ENCODE data around the gene TCN2. TPM values are rescaled to one million over a fixed set of nuclear protein-coding genes. Genes with fewer than 3 reads are reported as not detected.
"Not testable (repeated sequence)": the region's sequence is repeated elsewhere in the genome, so short reads cannot be mapped to it uniquely, and the experiment has no call there.

TCN2 gene
- total RNA-seq, 4 donors from 2014 or later: 17.3 to 248 (median 186) TPM

DNA sequence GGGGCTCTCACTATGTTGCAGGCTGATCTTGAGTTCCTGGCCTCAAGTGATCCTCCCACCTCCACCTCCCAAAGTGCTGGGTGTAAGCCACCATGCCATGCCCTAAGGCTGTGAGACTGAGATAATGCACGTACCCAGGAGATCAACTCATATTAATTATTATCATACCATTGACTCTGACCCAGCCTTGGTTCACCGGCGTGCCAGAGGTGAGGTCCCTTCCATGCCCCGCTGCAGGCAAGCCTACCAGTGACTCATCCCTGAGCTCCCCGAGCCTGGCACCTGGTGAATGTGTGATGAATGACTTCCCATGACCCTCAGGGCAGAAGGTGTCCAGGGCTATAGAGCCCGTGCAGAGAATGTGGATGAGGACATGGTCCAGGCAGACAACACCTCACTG lies 44.6 kb upstream of the TCN2 start:
- peak in 1 of 2 donors; percentile 35 for TF ChIP-seq POLR2A (IDR thresholded peaks at IDR 0.05)
- TF ChIP-seq, protein P1, sequence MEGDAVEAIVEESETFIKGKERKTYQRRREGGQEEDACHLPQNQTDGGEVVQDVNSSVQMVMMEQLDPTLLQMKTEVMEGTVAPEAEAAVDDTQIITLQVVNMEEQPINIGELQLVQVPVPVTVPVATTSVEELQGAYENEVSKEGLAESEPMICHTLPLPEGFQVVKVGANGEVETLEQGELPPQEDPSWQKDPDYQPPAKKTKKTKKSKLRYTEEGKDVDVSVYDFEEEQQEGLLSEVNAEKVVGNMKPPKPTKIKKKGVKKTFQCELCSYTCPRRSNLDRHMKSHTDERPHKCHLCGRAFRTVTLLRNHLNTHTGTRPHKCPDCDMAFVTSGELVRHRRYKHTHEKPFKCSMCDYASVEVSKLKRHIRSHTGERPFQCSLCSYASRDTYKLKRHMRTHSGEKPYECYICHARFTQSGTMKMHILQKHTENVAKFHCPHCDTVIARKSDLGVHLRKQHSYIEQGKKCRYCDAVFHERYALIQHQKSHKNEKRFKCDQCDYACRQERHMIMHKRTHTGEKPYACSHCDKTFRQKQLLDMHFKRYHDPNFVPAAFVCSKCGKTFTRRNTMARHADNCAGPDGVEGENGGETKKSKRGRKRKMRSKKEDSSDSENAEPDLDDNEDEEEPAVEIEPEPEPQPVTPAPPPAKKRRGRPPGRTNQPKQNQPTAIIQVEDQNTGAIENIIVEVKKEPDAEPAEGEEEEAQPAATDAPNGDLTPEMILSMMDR (IDR thresholded peaks at IDR 0.05): no peak
- Histone ChIP-seq H3K27me3 (no peaks in the 10 kb centered on the region), H3K9me3 (no peaks in the 10 kb centered on the region), H3K27ac (peak overlapping the region in 2 of 4 donors; percentile 54 to 72), H3K4me3 (no peak overlapping the region), H3K4me1 (peaks cover 0 to 27% (median 3%) of the 10 kb centered on the region in 4 donors), H3K36me3 (peaks cover 0 to 1% (median 0%) of the 10 kb centered on the region in 3 donors)
- peak in 2 of 3 donors; percentile 82 to 89 for DNase-seq

DNA sequence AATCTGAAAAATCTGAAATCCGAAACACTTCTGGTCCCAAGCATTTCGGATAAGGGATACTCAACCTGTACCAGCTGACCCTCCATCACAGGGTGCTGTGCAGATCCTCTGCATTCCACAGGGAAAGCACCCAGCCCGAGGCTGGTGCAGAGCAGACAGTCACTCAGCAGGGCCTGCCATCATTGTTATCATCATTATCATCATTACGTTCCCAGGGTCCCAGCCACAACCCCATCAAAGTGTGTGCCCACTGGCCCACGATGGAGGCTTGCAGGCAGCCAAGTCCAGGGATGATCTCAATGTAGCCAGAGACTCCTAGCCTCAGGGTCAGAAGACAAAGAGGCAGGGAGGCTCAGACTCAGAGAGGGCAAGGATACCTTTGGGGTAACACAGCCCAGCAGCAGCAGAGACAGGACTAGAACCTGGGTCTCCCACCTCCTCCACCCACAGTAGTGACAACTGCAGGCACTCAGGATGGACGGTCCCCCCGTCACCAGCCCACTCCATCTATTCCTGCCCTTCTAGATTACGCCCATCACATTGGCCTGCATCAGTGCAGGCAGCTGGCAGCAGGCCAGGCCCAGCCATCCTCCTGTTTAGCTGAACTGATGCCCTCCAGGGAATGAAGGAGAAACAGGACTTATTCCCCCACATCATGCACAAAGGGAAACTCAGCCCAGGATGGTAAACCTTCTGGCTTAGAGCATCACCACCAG lies 42.8 kb upstream of the TCN2 start:
- no peak for TF ChIP-seq POLR2A (IDR thresholded peaks at IDR 0.05)
- TF ChIP-seq, protein P1 (IDR thresholded peaks at IDR 0.05): no peak
- DNase-seq: no peak
- peaks cover 0 to 36% (median 3%) of the 10 kb centered on the region in 4 donors for H3K4me1 ChIP-seq
- H3K36me3 ChIP-seq: no peaks in the 10 kb centered on the region
- H3K9me3 ChIP-seq: no peaks in the 10 kb centered on the region
- no peak overlapping the region for H3K27ac ChIP-seq
- no peak overlapping the region for H3K4me3 ChIP-seq
- no peaks in the 10 kb centered on the region for H3K27me3 ChIP-seq

DNA sequence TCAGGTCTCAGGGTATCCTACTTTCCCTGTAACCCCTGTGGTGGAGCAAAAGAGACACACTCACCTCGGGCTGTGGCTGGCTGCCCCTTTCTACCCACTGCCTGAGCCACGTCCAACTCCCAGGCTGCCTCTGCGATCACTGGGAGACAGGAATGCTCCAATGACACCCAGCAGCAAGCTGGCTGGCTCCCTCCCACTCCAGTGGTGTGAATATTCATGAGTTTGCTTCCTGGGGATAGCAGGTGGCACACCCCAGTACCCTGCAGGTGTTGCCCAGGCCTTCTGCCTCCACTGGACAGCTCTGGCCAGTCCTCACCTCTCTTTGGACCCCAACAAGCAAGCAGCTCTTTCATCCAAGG lies 42.2 kb upstream of the TCN2 start:
- peaks cover 0 to 36% (median 3%) of the 10 kb centered on the region in 4 donors for H3K4me1 ChIP-seq
- TF ChIP-seq POLR2A (IDR thresholded peaks at IDR 0.05): no peak
- TF ChIP-seq, protein P1 (IDR thresholded peaks at IDR 0.05): no peak
- H3K27me3 ChIP-seq: no peaks in the 10 kb centered on the region
- H3K36me3 ChIP-seq: no peaks in the 10 kb centered on the region
- no peaks in the 10 kb centered on the region for H3K9me3 ChIP-seq
- DNase-seq: no peak
- no peak overlapping the region for H3K4me3 ChIP-seq
- H3K27ac ChIP-seq: peak overlapping the region in 1 of 4 donors; percentile 81

DNA sequence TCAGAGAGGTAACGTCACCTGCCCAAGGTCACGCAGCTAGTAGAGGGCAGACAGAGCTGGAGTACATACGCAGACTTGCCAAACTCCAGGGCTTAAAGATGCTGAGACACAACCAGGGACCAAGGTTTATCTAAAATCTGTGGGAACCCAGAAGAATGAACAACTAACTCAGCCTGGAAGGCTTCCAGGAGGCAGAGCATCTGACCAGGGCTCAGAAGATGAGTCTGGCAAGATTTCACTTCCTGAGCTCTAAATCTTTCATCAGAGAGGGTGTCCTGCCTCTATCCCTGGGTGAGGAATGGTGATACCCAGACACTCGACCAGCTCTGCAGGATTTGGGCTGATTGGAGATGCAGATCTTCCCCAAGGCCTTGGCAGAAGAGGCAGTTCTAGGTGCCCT lies 41.6 kb upstream of the TCN2 start:
- Histone ChIP-seq H3K9me3 (no peaks in the 10 kb centered on the region), H3K27ac (peak overlapping the region in 3 of 4 donors; percentile 40 to 81 (median 81)), H3K4me1 (peaks cover 0 to 36% (median 3%) of the 10 kb centered on the region in 4 donors), H3K4me3 (no peak overlapping the region), H3K27me3 (no peaks in the 10 kb centered on the region), H3K36me3 (no peaks in the 10 kb centered on the region)
- TF ChIP-seq, protein P1 (IDR thresholded peaks at IDR 0.05): no peak
- TF ChIP-seq POLR2A (IDR thresholded peaks at IDR 0.05): no peak
- no peak for DNase-seq

DNA sequence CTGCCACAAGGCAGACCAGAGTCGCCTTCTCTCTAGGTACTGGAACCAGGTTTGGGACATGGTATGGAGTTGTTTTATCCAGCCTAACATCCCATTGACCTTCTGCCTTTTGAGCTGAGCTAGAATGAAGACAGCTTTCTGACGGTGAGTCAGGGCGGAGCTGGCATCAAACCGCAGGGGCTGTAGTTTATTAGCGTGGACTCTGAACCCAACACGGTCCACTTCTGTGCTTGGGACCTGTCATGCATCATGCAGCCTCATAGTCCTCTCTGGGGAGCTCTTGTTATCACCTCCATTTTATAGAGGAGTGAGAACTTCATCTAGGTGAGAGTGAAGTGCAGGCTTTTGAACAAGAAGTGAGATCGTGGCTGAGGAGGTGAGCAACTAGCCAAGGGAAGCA lies 40.8 kb upstream of the TCN2 start:
- no peaks in the 10 kb centered on the region for H3K27me3 ChIP-seq
- peak in 2 of 3 donors; percentile 81 to 89 for DNase-seq
- H3K9me3 ChIP-seq: no peaks in the 10 kb centered on the region
- H3K4me1 ChIP-seq: peaks cover 0 to 38% (median 3%) of the 10 kb centered on the region in 4 donors
- no peak overlapping the region for H3K4me3 ChIP-seq
- H3K36me3 ChIP-seq: no peaks in the 10 kb centered on the region
- peak overlapping the region in 3 of 4 donors; percentile 40 to 81 (median 81) for H3K27ac ChIP-seq
- peak in 1 of 2 donors; percentile 58 for TF ChIP-seq POLR2A (IDR thresholded peaks at IDR 0.05)
- TF ChIP-seq, protein P1 (IDR thresholded peaks at IDR 0.05): no peak

DNA sequence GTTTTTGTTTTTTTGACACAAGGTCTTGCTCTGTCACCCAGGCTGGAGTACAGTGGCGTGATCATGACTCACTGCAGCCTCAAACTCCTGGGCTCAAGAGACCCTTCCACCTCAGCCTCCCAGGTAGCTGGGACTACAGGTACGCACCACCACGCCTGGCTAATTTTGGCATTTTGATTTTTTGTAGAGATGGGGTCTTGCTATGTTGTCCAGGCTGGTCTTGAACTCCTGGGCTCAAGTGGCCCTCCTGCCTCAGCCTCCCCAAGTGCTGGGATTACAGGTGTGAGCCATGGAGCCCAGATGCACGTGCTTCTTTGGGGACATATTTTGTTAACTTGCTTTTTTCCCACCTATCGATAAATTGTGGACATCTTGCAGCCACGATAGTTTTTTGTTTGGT lies 39.7 kb upstream of the TCN2 start:
- not testable (repeated sequence) for H3K36me3 ChIP-seq, H3K27me3 ChIP-seq, H3K4me3 ChIP-seq, H3K9me3 ChIP-seq, DNase-seq
- Histone ChIP-seq H3K4me1 (peaks cover 0 to 33% (median 0%) of the 10 kb centered on the region in 4 donors), H3K27ac (peak overlapping the region in 2 of 4 donors; percentile 9 to 81)

All from Peyer's patch (tissue), 4 donors.